Gastrocnemius medialis (tissue), 4 donors: ENCODE data around the gene GPR78. TPM values are rescaled to one million over a fixed set of nuclear protein-coding genes. Genes with fewer than 3 reads are reported as not detected.

Experiments
- ATAC-seq, 2 donors: fragments of 150-250 bp; one replicate each; pipeline ENCODE4 v1.9.1; 2016
- DNase-seq, 2 donors: peaks; one replicate each; pipeline ENCODE4 v3.0.0-alpha.2; 2019
- H3K27ac ChIP-seq, 4 donors: fragments of 200-600 bp; sonication (generic); 1 replicate in 1 of 4; 2 replicates in 3 of 4; pipeline ENCODE4 v1.5.1; 2016 to 2018; ENCODE audit warnings: mild to moderate bottlenecking in 2 of 4, moderate library complexity in 1 of 4
- H3K27me3 ChIP-seq, 3 donors: fragments of 200-600 bp; sonication (generic) in 2 of 3; 1 replicate in 1 of 3; 2 replicates in 2 of 3; pipeline versions ENCODE4 v1.5.1 to v1.6.0; 2016 to 2019; ENCODE audit warnings: mild to moderate bottlenecking in 1 of 3, moderate library complexity in 1 of 3
- H3K36me3 ChIP-seq, 2 donors: fragments of 200-600 bp; sonication (generic) in 1 of 2; one replicate each; pipeline ENCODE4 v1.5.1; 2017 to 2018
- H3K4me1 ChIP-seq, 2 donors: fragments of 200-600 bp; sonication (generic) in 1 of 2; one replicate each; pipeline ENCODE4 v1.5.1; 2016 to 2017; ENCODE audit warnings: mild to moderate bottlenecking in 2 of 2
- H3K4me3 ChIP-seq, 4 donors: fragments of 200-600 bp; sonication (generic) in 3 of 4; 1 replicate in 1 of 4; 2 replicates in 3 of 4; pipeline ENCODE4 v1.5.1; 2016 to 2019; ENCODE audit warnings: mild to moderate bottlenecking in 2 of 4
- H3K9me3 ChIP-seq, 3 donors: fragments of 200-600 bp; sonication (generic) in 2 of 3; 1 replicate in 1 of 3; 2 replicates in 2 of 3; pipeline ENCODE4 v1.5.1; 2016 to 2019
- CTCF ChIP-seq, 5 experiments: fragments of 450-650 bp in 3 of 5; fragments of 200-600 bp in 2 of 5; sonication (generic) in 2 of 5; IDR thresholded peaks in 4 of 5; conservative IDR thresholded peaks in 1 of 5; 1 replicate in 4 of 5; 2 replicates in 1 of 5; pipeline ENCODE4 v1.5.1; 2016 to 2019; ENCODE audit warnings: antibody characterized with exemption in 5 of 5, mild to moderate bottlenecking in 3 of 5, moderate library complexity in 3 of 5
- POLR2A ChIP-seq, 2 donors: fragments of 450-650 bp; IDR thresholded peaks; one replicate each; pipeline ENCODE4 v1.6.1; 2017; ENCODE audit warnings: antibody characterized with exemption in 2 of 2, mild to moderate bottlenecking in 2 of 2, moderate library complexity in 2 of 2
- in situ Hi-C, 4 donors: fragments of 200-750 bp; cut with MboI; loops; one replicate each; pipeline versions ENCODE4 v1.15.0 to v1.8.0; 2017; ENCODE audit warnings: low sequenced_read_pairs in 4 of 4
- intact Hi-C: fragments of 100-400 bp; cut with DNase I; formaldehyde crosslinking; loops from one replicate; pipeline ENCODE4 v1.15.1; 2023; ENCODE audit warnings: low total_unique reads
- total RNA-seq, 4 donors: library from RNA; depleted of rRNA; stranded (reverse); fragments of >200 nt; gene quantifications; one replicate each; pipeline versions ENCODE4 v1.1.0 to v1.2.3, GENCODE V29; 2016

GPR78 gene
- total RNA-seq, 4 donors from 2014 or later: not detected

- intact Hi-C loops (no loop called here), in situ Hi-C loops (no loop called here)
- Histone ChIP-seq H3K27ac (no peak overlapping the region), H3K4me3 (no peak overlapping the region), H3K36me3 (no peaks in the 10 kb centered on the region), H3K4me1 (no peaks in the 10 kb centered on the region), H3K9me3 (no peaks in the 10 kb centered on the region), H3K27me3 (peaks cover 0 to 4% (median 0%) of the 10 kb centered on the region in 3 donors)
- no peak for ATAC-seq
- TF ChIP-seq CTCF (IDR thresholded peaks at IDR 0.05 in 4 of 5, conservative IDR thresholded peaks at IDR 0.05 in 1 of 5) (no peak), POLR2A (IDR thresholded peaks at IDR 0.05) (no peak)
- DNase-seq: no peak
Observed at GRCh38 chr4:8558080-8558960, 21.9 kb upstream of the GPR78 start.

- H3K9me3 ChIP-seq: no peaks in the 10 kb centered on the region
- DNase-seq: no peak
- in situ Hi-C loops: no loop called here
Observed at GRCh38 chr4:8559011-8559410, 21.2 kb upstream of the GPR78 start.

GRCh38 chr4:8559524-8560264 lies 20.5 kb upstream of the GPR78 start:
- in situ Hi-C loops: no loop called here
- no peak for ATAC-seq
- Histone ChIP-seq H3K27me3 (peaks cover 0 to 4% (median 0%) of the 10 kb centered on the region in 3 donors), H3K9me3 (no peaks in the 10 kb centered on the region), H3K36me3 (no peaks in the 10 kb centered on the region), H3K4me1 (no peaks in the 10 kb centered on the region), H3K4me3 (no peak overlapping the region), H3K27ac (no peak overlapping the region)
- TF ChIP-seq POLR2A (IDR thresholded peaks at IDR 0.05): no peak
- TF ChIP-seq CTCF (IDR thresholded peaks at IDR 0.05 in 4 of 5, conservative IDR thresholded peaks at IDR 0.05 in 1 of 5): no peak
- DNase-seq: no peak
- intact Hi-C loops: no loop called here

More at GRCh38 chr4:8559011-8559410, 21.2 kb upstream of the GPR78 start:
- ATAC-seq: no peak
- H3K27ac ChIP-seq: no peak overlapping the region
- peaks cover 0 to 4% (median 0%) of the 10 kb centered on the region in 3 donors for H3K27me3 ChIP-seq
- no peak overlapping the region for H3K4me3 ChIP-seq
- no peaks in the 10 kb centered on the region for H3K36me3 ChIP-seq
- no peak for TF ChIP-seq CTCF (IDR thresholded peaks at IDR 0.05 in 4 of 5, conservative IDR thresholded peaks at IDR 0.05 in 1 of 5)
- TF ChIP-seq POLR2A (IDR thresholded peaks at IDR 0.05): no peak
- intact Hi-C loops: no loop called here
- H3K4me1 ChIP-seq: no peaks in the 10 kb centered on the region

- Histone ChIP-seq H3K27me3 (peaks cover 0 to 4% (median 0%) of the 10 kb centered on the region in 3 donors), H3K27ac (no peak overlapping the region), H3K4me3 (no peak overlapping the region), H3K36me3 (no peaks in the 10 kb centered on the region), H3K9me3 (no peaks in the 10 kb centered on the region), H3K4me1 (no peaks in the 10 kb centered on the region)
- no peak for DNase-seq
- TF ChIP-seq CTCF (IDR thresholded peaks at IDR 0.05 in 4 of 5, conservative IDR thresholded peaks at IDR 0.05 in 1 of 5): no peak
- in situ Hi-C loops: no loop called here
- no peak for ATAC-seq
- intact Hi-C loops: no loop called here
Observed at GRCh38 chr4:8560265-8561047, 19.7 kb upstream of the GPR78 start.
